ENCODE results near the gene ATP1A3. TPM values are rescaled to one million over a fixed set of nuclear protein-coding genes. Genes with fewer than 3 reads are reported as not detected.
A peak's percentile ranks its signal among the peaks of the same experiment; 100 is the strongest.

Gene ATP1A3
- polyA plus RNA-seq, 1 donor from 2014 or later: 36.2 TPM

GRCh38 chr19:41997851-41998229 lies 3.8 kb upstream of the ATP1A3 start:
- no peak for TF ChIP-seq REST (IDR thresholded peaks at IDR 0.05; ENCODE audit: borderline replicate concordance)
- no peak for TF ChIP-seq POLR2AphosphoS5 (IDR thresholded peaks at IDR 0.05)
- TF ChIP-seq SMC3 (conservative IDR thresholded peaks at IDR 0.05; ENCODE audit: poor library complexity): no peak
- no peak for TF ChIP-seq MXI1 (conservative IDR thresholded peaks at IDR 0.05; ENCODE audit: poor library complexity, severe bottlenecking)
- TF ChIP-seq TAF1 (IDR thresholded peaks at IDR 0.05; ENCODE audit: low read depth): no peak
- TF ChIP-seq EZH2 (IDR thresholded peaks at IDR 0.05; ENCODE audit: borderline replicate concordance, insufficient read depth, low read length, poor library complexity, severe bottlenecking): no peak
- no peak for TF ChIP-seq EP300 (conservative IDR thresholded peaks at IDR 0.05; ENCODE audit: poor library complexity, severe bottlenecking)
- TF ChIP-seq RAD21 (conservative IDR thresholded peaks at IDR 0.05): no peak
- TF ChIP-seq CTCF (IDR thresholded peaks at IDR 0.05; ENCODE audit: poor library complexity, severe bottlenecking): no peak
- Histone ChIP-seq H3K27me3 (ENCODE audit: insufficient read depth, low read depth, low read length) (peaks cover 9% of the 10 kb centered on the region), H3K4me2 (ENCODE audit: low read length) (peak overlapping the region; percentile 55), H3K9me2 (ENCODE audit: insufficient read depth, low read length) (no peaks in the 10 kb centered on the region), H3K27ac (ENCODE audit: low read length) (peak overlapping the region; percentile 99), H3K36me3 (ENCODE audit: insufficient read depth, low read length) (no peaks in the 10 kb centered on the region), H3K79me2 (replicated peaks; ENCODE audit: insufficient read depth, low read length) (peaks cover 22% of the 10 kb centered on the region), H3K9ac (ENCODE audit: low read length) (peak overlapping the region; percentile 95), H3K9me3 (ENCODE audit: low read length) (no peaks in the 10 kb centered on the region), H3F3A (ENCODE audit: insufficient read depth, low read length, poor library complexity, severe bottlenecking) (peaks cover 11% of the 10 kb centered on the region), H2AFZ (ENCODE audit: low read depth, low read length) (no peak overlapping the region), H4K20me1 (ENCODE audit: insufficient read depth) (no peaks in the 10 kb centered on the region), H3K4me3 (ENCODE audit: low read length) (peak overlapping the region; percentile 53)

GRCh38 chr19:41997121-41997850 lies 3.3 kb upstream of the ATP1A3 start:
- no peak for TF ChIP-seq SMC3 (conservative IDR thresholded peaks at IDR 0.05; ENCODE audit: poor library complexity)
- no peak for TF ChIP-seq EZH2 (IDR thresholded peaks at IDR 0.05; ENCODE audit: borderline replicate concordance, insufficient read depth, low read length, poor library complexity, severe bottlenecking)
- no peak for TF ChIP-seq EP300 (conservative IDR thresholded peaks at IDR 0.05; ENCODE audit: poor library complexity, severe bottlenecking)
- TF ChIP-seq CTCF (IDR thresholded peaks at IDR 0.05; ENCODE audit: poor library complexity, severe bottlenecking): no peak
- TF ChIP-seq RAD21 (conservative IDR thresholded peaks at IDR 0.05): no peak
- TF ChIP-seq REST (IDR thresholded peaks at IDR 0.05; ENCODE audit: borderline replicate concordance): no peak
- TF ChIP-seq TAF1 (IDR thresholded peaks at IDR 0.05; ENCODE audit: low read depth): no peak
- TF ChIP-seq MXI1 (conservative IDR thresholded peaks at IDR 0.05; ENCODE audit: poor library complexity, severe bottlenecking): no peak
- peak; percentile 3 for TF ChIP-seq POLR2AphosphoS5 (IDR thresholded peaks at IDR 0.05)
- peak overlapping the region; percentile 95 for H3K9ac ChIP-seq (ENCODE audit: low read length)
- H3K4me2 ChIP-seq (ENCODE audit: low read length): peak overlapping the region; percentile 89
- no peaks in the 10 kb centered on the region for H3K36me3 ChIP-seq (ENCODE audit: insufficient read depth, low read length)
- H4K20me1 ChIP-seq (ENCODE audit: insufficient read depth): no peaks in the 10 kb centered on the region
- H3F3A ChIP-seq (ENCODE audit: insufficient read depth, low read length, poor library complexity, severe bottlenecking): peaks cover 11% of the 10 kb centered on the region
- peaks cover 27% of the 10 kb centered on the region for H3K79me2 ChIP-seq (replicated peaks; ENCODE audit: insufficient read depth, low read length)
- peak overlapping the region; percentile 99 for H3K27ac ChIP-seq (ENCODE audit: low read length)
- no peaks in the 10 kb centered on the region for H3K9me2 ChIP-seq (ENCODE audit: insufficient read depth, low read length)
- peak overlapping the region; percentile 100 for H3K4me3 ChIP-seq (ENCODE audit: low read length)
- peaks cover 9% of the 10 kb centered on the region for H3K27me3 ChIP-seq (ENCODE audit: insufficient read depth, low read depth, low read length)
- H3K9me3 ChIP-seq (ENCODE audit: low read length): no peaks in the 10 kb centered on the region
- H2AFZ ChIP-seq (ENCODE audit: low read depth, low read length): no peak overlapping the region
